ENCODE results near the gene ZGPAT. TPM values are rescaled to one million over a fixed set of nuclear protein-coding genes. Genes with fewer than 3 reads are reported as not detected.

Gene ZGPAT
- total and polyA plus RNA-seq, 2 of the 8 experiments (the other 6 are each of a cell fraction or from before 2014, with no cell fraction given): 14.5 to 21.4 TPM

- TF ChIP-seq FOSL1 (IDR thresholded peaks at IDR 0.05; ENCODE audit: insufficient read depth, low read depth, low read length): no peak
- TF ChIP-seq CHD1 (IDR thresholded peaks at IDR 0.05; ENCODE audit: low read depth, low read length): no peak
These were observed 43.1 kb downstream of the ZGPAT start (continued) for GRCh38 chr20:63750807-63751470.

All from H1 (cell line).